Germinal center (tissue), 1 donor: ENCODE results near the gene SNAPC4.
"Not testable (repeated sequence)": the region's sequence is repeated elsewhere in the genome, so short reads cannot be mapped to it uniquely, and the experiment has no call there.

Source experiments
- DNase-seq: peaks from one replicate; pipeline ENCODE4 v3.0.0; 2012; ENCODE audit warnings: mixed read lengths, low spot score

The SNAPC4 gene

GRCh38 chr9:136353757-136354488 is 46.0 kb downstream of the SNAPC4 start:
- DNase-seq = no peak

- DNase-seq = no peak
Measured at GRCh38 chr9:136353088-136353487, 46.9 kb downstream of the SNAPC4 start.

- no peak for DNase-seq
Measured at GRCh38 chr9:136352682-136353081, 47.3 kb downstream of the SNAPC4 start.

GRCh38 chr9:136351868-136352267 is 48.1 kb downstream of the SNAPC4 start:
- DNase-seq = not testable (repeated sequence)

- DNase-seq = no peak
Measured at GRCh38 chr9:136351252-136351800, 48.6 kb downstream of the SNAPC4 start.
